Tibial artery (tissue), 4 donors: ENCODE data around the gene SCO2.
A peak's percentile ranks its signal among the peaks of the same experiment; 100 is the strongest.

Source experiments
- DNase-seq, 2 donors: peaks; one replicate each; pipeline ENCODE4 v3.0.0-alpha.2; 2019
- H3K27ac ChIP-seq, 2 donors: fragments of 200-600 bp; sonication (generic) in 1 of 2; 1 replicate in 1 of 2; 2 replicates in 1 of 2; pipeline ENCODE4 v1.5.1; 2018 to 2019; ENCODE audit warnings: mild to moderate bottlenecking in 1 of 2
- H3K27me3 ChIP-seq, 2 donors: fragments of 200-600 bp; sonication (generic) in 1 of 2; one replicate each; pipeline versions ENCODE4 v1.5.1 to v1.6.0; 2016 to 2019
- H3K36me3 ChIP-seq, 3 donors: fragments of 200-600 bp; sonication (generic) in 2 of 3; one replicate each; pipeline ENCODE4 v1.5.1; 2016 to 2019; ENCODE audit warnings: mild to moderate bottlenecking in 2 of 3
- H3K4me1 ChIP-seq, 4 donors: fragments of 200-600 bp; sonication (generic) in 2 of 4; 1 replicate in 3 of 4; 2 replicates in 1 of 4; pipeline ENCODE4 v1.5.1; 2016 to 2019
- H3K4me3 ChIP-seq, 2 donors: fragments of 200-600 bp; sonication (generic) in 1 of 2; 1 replicate in 1 of 2; 2 replicates in 1 of 2; pipeline ENCODE4 v1.5.1; 2018 to 2019; ENCODE audit warnings: mild to moderate bottlenecking in 2 of 2
- H3K9me3 ChIP-seq, 3 donors: fragments of 200-600 bp; sonication (generic) in 1 of 3; one replicate each; pipeline ENCODE4 v1.5.1; 2016 to 2019
- intact Hi-C: fragments of 100-400 bp; cut with DNase I; formaldehyde crosslinking; loops from one replicate; pipeline ENCODE4 v1.15.0; 2023; ENCODE audit warnings: low total_unique reads
- TF ChIP-seq, protein P1 (sequence below), 2 experiments: fragments of 200-600 bp in 1 of 2; fragments of 450-650 bp in 1 of 2; IDR thresholded peaks; one replicate each; pipeline ENCODE4 v1.5.1; 2017 to 2019; ENCODE audit warnings: antibody characterized with exemption in 2 of 2, mild to moderate bottlenecking in 1 of 2, moderate library complexity in 1 of 2

Gene SCO2

DNA sequence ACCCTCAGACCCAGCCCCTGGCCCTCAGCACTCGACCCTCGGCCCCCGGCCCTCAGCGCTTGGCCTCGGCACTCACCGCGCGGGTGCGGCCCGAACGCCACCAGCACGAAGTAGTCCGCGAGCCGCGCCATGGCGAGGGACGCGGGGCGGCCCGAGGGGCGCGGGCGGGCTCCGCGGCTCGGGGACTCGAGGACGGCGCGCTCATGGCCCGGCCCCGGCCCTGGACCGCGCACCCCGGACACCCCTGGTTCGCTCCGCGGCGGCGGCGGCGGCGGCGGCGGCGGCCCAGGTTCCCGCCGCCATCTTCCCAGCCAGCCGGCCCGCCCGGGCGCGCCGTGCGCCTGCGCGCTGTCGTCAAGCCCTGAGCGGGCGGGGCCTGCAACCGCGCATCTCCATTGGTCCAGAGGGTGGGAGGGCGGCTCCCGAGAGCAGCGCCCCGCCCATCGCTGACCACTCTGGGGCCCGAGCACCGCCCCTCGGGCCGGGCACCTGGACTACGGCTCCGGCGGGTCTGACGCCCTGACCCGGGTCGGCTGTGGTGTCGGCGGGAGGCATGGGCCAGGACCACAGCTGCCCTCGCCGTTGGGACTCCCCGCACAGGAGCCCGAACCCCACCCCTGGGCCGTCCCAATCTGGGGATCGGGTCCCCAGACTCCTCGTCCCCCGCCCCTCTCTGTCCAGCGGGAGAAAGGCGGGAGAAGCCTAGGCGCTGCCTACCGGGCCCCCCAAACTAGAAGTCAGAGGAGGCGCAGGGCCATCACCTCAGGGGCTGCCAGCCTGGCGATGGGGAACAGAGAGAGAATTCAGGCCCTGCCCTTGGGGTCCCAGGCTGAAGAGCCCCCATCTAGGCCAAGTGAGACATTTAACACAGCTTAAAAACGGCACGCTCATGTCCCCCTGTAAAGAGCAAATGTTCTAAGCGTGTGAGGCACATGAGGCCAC is 50.4 kb downstream of the SCO2 start, which contains the start of gene SBF1:
TSS of gene SBF1 (minus strand) at position 326 of the 942 bp plus-strand sequence. CDS start at position 131, 195 bp downstream.
- TF ChIP-seq, protein P1, sequence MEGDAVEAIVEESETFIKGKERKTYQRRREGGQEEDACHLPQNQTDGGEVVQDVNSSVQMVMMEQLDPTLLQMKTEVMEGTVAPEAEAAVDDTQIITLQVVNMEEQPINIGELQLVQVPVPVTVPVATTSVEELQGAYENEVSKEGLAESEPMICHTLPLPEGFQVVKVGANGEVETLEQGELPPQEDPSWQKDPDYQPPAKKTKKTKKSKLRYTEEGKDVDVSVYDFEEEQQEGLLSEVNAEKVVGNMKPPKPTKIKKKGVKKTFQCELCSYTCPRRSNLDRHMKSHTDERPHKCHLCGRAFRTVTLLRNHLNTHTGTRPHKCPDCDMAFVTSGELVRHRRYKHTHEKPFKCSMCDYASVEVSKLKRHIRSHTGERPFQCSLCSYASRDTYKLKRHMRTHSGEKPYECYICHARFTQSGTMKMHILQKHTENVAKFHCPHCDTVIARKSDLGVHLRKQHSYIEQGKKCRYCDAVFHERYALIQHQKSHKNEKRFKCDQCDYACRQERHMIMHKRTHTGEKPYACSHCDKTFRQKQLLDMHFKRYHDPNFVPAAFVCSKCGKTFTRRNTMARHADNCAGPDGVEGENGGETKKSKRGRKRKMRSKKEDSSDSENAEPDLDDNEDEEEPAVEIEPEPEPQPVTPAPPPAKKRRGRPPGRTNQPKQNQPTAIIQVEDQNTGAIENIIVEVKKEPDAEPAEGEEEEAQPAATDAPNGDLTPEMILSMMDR (IDR thresholded peaks at IDR 0.05), result no peak
- intact Hi-C loops, result no loop called here
- H3K27ac ChIP-seq, result peak within 1 kb of the TSS; percentile 83 to 84
- H3K9me3 ChIP-seq, result no peaks in the 10 kb centered on the region
- peaks cover 0 to 13% of the 10 kb centered on the region in 2 donors for H3K27me3 ChIP-seq
- H3K36me3 ChIP-seq, result no peaks in the 10 kb centered on the region
- peak; percentile 89 to 94 for DNase-seq
- H3K4me3 ChIP-seq, result peak within 1 kb of the TSS; percentile 76 to 93
- peaks cover 5 to 49% (median 42%) of the 10 kb centered on the region in 4 donors for H3K4me1 ChIP-seq

DNA sequence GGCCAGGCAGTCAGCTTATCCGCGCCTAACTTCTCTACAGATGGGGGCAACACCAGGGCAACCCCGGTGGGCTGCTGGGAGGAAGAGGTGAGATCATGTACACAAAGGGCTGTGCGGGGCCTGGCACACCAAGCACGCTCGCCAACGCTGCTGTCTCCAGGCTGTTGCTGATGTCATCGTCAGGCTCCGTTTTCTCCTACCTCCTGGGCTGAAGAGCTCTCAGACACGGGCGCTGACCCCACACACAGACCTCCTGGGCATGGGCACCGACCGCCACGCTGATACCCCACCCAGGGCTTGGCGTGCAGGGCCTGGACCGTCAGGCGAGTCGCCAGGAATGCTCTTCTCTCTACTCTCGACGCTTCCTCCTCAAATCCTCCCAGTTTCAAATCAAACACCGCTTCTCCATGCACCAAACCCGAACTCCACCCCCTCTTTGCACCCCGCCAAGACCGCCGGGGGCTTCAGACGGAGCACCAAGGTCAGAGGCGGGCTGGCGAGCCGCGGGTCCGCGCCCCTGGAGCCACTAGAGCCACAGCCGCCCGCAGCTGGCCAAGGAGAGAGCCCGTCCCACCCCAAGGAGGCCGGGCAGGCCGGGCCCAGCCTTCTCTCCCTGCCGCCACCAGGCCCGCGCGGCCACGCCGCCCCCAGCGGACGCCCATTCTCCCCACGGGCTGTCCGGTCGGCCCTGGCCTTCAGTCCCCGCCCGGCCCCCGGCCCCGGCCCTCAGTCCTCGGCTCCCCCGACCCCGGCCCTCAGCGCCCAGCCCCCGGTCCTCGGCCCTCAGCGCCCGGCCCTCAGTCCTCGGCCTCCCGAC is 51.3 kb downstream of the SCO2 start:
- intact Hi-C loops, result no loop called here
- peaks cover 0 to 6% of the 10 kb centered on the region in 2 donors for H3K27me3 ChIP-seq
- TF ChIP-seq, protein P1 (IDR thresholded peaks at IDR 0.05), result no peak
- H3K4me1 ChIP-seq, result peaks cover 5 to 59% (median 47%) of the 10 kb centered on the region in 4 donors
- H3K36me3 ChIP-seq, result no peaks in the 10 kb centered on the region
- no peaks in the 10 kb centered on the region for H3K9me3 ChIP-seq
- peak overlapping the region; percentile 64 to 84 for H3K27ac ChIP-seq
- DNase-seq, result no peak
- peak overlapping the region; percentile 76 to 93 for H3K4me3 ChIP-seq
